H1 (cell line): Measurements from ENCODE around the gene DBF4B. TPM values are rescaled to one million over a fixed set of nuclear protein-coding genes. Genes with fewer than 3 reads are reported as not detected.
A peak's percentile ranks its signal among the peaks of the same experiment; 100 is the strongest.

Source experiments
- ASH2L ChIP-seq: fragments of 200-600, 300-600 bp; sonication (generic); IDR thresholded peaks from one replicate; pipeline ENCODE4 v1.7.1; 2017; ENCODE audit warnings: low read length
- CBX5 ChIP-seq: fragments of 300-800, 300-1000 bp; sonication (generic); IDR thresholded peaks from 2 replicates; pipeline ENCODE4 v1.7.1; 2016; ENCODE audit warnings: antibody characterized with exemption, low read length, low read depth
- CBX8 ChIP-seq: fragments of 300-800, 300-1000 bp; sonication (generic); IDR thresholded peaks from 2 replicates; pipeline ENCODE4 v1.7.1; 2016; ENCODE audit warnings: low read depth, low read length, borderline replicate concordance
- CHD2 ChIP-seq: IDR thresholded peaks from 2 replicates; pipeline ENCODE4 v1.6.1; 2012; ENCODE audit warnings: low read length, improper control_type of control experiment
- CREB1 ChIP-seq: IDR thresholded peaks from 2 replicates; pipeline ENCODE4 v1.6.1; 2012; ENCODE audit warnings: inconsistent platforms
- E2F6 ChIP-seq: IDR thresholded peaks from 2 replicates; pipeline ENCODE4 v1.6.1; 2012; ENCODE audit warnings: inconsistent platforms
- GTF2F1 ChIP-seq: IDR thresholded peaks from 2 replicates; pipeline ENCODE4 v1.6.1; 2012; ENCODE audit warnings: low read depth, low read length, improper control_type of control experiment, borderline replicate concordance
- JUN ChIP-seq: IDR thresholded peaks from 2 replicates; pipeline ENCODE4 v1.6.1; 2011; ENCODE audit warnings: low read depth, mild to moderate bottlenecking, improper control_type of control experiment, low read length
- JUND ChIP-seq: IDR thresholded peaks from 2 replicates; pipeline ENCODE4 v1.6.1; 2011; ENCODE audit warnings: mild to moderate bottlenecking, improper control_type of control experiment, low read length
- MAFK ChIP-seq: IDR thresholded peaks from 2 replicates; pipeline ENCODE4 v1.6.1; 2012; ENCODE audit warnings: low read depth, mild to moderate bottlenecking, improper control_type of control experiment, low read length
- PHF8 ChIP-seq: fragments of 200-600 bp; sonication (generic); conservative IDR thresholded peaks from 2 replicates; pipeline ENCODE4 v1.7.1; 2012; ENCODE audit warnings: low read depth, mild to moderate bottlenecking, inconsistent platforms, low read length, moderate library complexity
- POLR2A ChIP-seq, 2 experiments: IDR thresholded peaks; 1 replicate in 1 of 2; 2 replicates in 1 of 2; pipeline ENCODE4 v1.6.1; 2011; ENCODE audit warnings: low read depth in 2 of 2, low read length in 2 of 2, mild to moderate bottlenecking in 2 of 2; ENCODE audit errors: control extremely low read depth in 1 of 2
- RAD21 ChIP-seq, 2 experiments: IDR thresholded peaks in 1 of 2; conservative IDR thresholded peaks in 1 of 2; 2 replicates each; pipeline ENCODE4 v1.6.1; 2011; ENCODE audit warnings: low read depth in 2 of 2, low read length in 2 of 2, improper control_type of control experiment in 1 of 2, inconsistent platforms in 1 of 2, mild to moderate bottlenecking in 1 of 2, moderate library complexity in 1 of 2
- RFX5 ChIP-seq: IDR thresholded peaks from 2 replicates; pipeline ENCODE4 v1.6.1; 2011; ENCODE audit warnings: low read depth, low read length, improper control_type of control experiment, borderline replicate concordance
- SIN3A ChIP-seq, 2 experiments: IDR thresholded peaks in 1 of 2; conservative IDR thresholded peaks in 1 of 2; 2 replicates each; pipeline ENCODE4 v1.6.1; 2011 to 2012; ENCODE audit warnings: low read length in 2 of 2, improper control_type of control experiment in 1 of 2, low read depth in 1 of 2, mild to moderate bottlenecking in 1 of 2
- SIX5 ChIP-seq: IDR thresholded peaks from 2 replicates; pipeline ENCODE4 v1.6.1; 2011; ENCODE audit warnings: mild to moderate bottlenecking, low read depth, low read length
- YY1 ChIP-seq: IDR thresholded peaks from 2 replicates; pipeline ENCODE4 v1.6.1; 2011; ENCODE audit warnings: low read depth, mild to moderate bottlenecking, low read length
- polyA plus RNA-seq, 7 experiments: library from polyadenylated mRNA; depleted of rRNA in 3 of 7; stranded (reverse) in 5 of 7; unstranded in 2 of 7; fragments of >200 nt in 5 of 7; fragments of 200-250 nt in 2 of 7; gene quantifications; 1 replicate in 5 of 7; 2 replicates in 1 of 7; 4 replicates in 1 of 7; pipeline versions ENCODE4 v1.2.1 to v1.2.3, GENCODE V29; 2011 to 2013; ENCODE audit warnings: missing spikeins in 2 of 7, mixed read lengths in 2 of 7
- total RNA-seq: library from RNA; stranded (reverse); fragmentation: NEBNext Ultra II Directional; extraction: Animal tissue kit (Norgen Biotek cat#: 25700); gene quantifications from 2 replicates; pipeline ENCODE4 v1.2.1, GENCODE V29; 2021

The DBF4B gene
- total and polyA plus RNA-seq, 2 of the 8 experiments (the other 6 are each of a cell fraction or from before 2014, with no cell fraction given) = 20.2 to 26.9 TPM

GRCh38 chr17:44774271-44775135, 66.0 kb downstream of the DBF4B start (continued):
- no peak for TF ChIP-seq PHF8
- no peak for TF ChIP-seq JUND
- peak; percentile 27; the same call in 1 of the 2 replicates for TF ChIP-seq CHD2
- TF ChIP-seq GTF2F1 = no peak
- peak; percentile 98 to 99 for TF ChIP-seq RAD21 (IDR thresholded peaks at IDR 0.05 in 1 of 2, conservative IDR thresholded peaks at IDR 0.05 in 1 of 2; ENCODE audit: low read depth in 2 of 2, low read length in 2 of 2)
- TF ChIP-seq SIX5 = no peak
- no peak for TF ChIP-seq ASH2L
- no peak; a peak in 1 of 3 replicates for TF ChIP-seq POLR2A (IDR thresholded peaks at IDR 0.05; ENCODE audit: control extremely low read depth in 1 of 2, low read depth in 2 of 2, low read length in 2 of 2)
- no peak for TF ChIP-seq MAFK
- TF ChIP-seq E2F6 = peak; percentile 46; the same call in 1 of the 2 replicates
- TF ChIP-seq JUN = no peak
- TF ChIP-seq RFX5 = no peak
- TF ChIP-seq CBX8 = no peak
- TF ChIP-seq CREB1 = peak; percentile 41; the same call in 1 of the 2 replicates
- TF ChIP-seq SIN3A (conservative IDR thresholded peaks at IDR 0.05 in 1 of 2, IDR thresholded peaks at IDR 0.05 in 1 of 2; ENCODE audit: low read depth in 1 of 2, low read length in 2 of 2) = peak in 1 of 2 experiments; percentile 60; a peak in 1 of 4 replicates
- 0 out of 2 replicates have a peak, but pooled peaks have one; percentile 27 for TF ChIP-seq YY1
- TF ChIP-seq CBX5 = no peak
